Vagina (tissue), 2 donors: ENCODE results near the gene SLC3A2. TPM values are rescaled to one million over a fixed set of nuclear protein-coding genes. Genes with fewer than 3 reads are reported as not detected.
A peak's percentile ranks its signal among the peaks of the same experiment; 100 is the strongest.

ENCODE experiments used
- DNase-seq, 2 donors: peaks; one replicate each; pipeline ENCODE4 v3.0.0-alpha.2; 2017; ENCODE audit errors: extremely low spot score in 2 of 2
- H3K27ac ChIP-seq: fragments of 200-600 bp; sonication (generic); one replicate; pipeline ENCODE4 v1.5.1; 2019
- H3K27me3 ChIP-seq: fragments of 200-600 bp; sonication (generic); one replicate; pipeline ENCODE4 v1.5.1; 2019
- H3K36me3 ChIP-seq, 2 donors: fragments of 200-600 bp; sonication (generic); one replicate each; pipeline ENCODE4 v1.5.1; 2017 to 2019
- H3K4me1 ChIP-seq: fragments of 200-600 bp; sonication (generic); one replicate; pipeline ENCODE4 v1.5.1; 2019
- H3K4me3 ChIP-seq, 2 donors: fragments of 200-600 bp; sonication (generic); 1 replicate in 1 of 2; 2 replicates in 1 of 2; pipeline ENCODE4 v1.5.1; 2016 to 2019
- H3K9me3 ChIP-seq: fragments of 200-600 bp; sonication (generic); one replicate; pipeline ENCODE4 v1.5.1; 2019
- CTCF ChIP-seq, 3 experiments: fragments of 450-650 bp in 2 of 3; fragments of 200-600 bp in 1 of 3; sonication (generic) in 1 of 3; IDR thresholded peaks; one replicate each; pipeline ENCODE4 v1.5.1; 2017 to 2019; ENCODE audit warnings: antibody characterized with exemption in 3 of 3, mild to moderate bottlenecking in 2 of 3, moderate library complexity in 2 of 3
- POLR2A ChIP-seq, 2 donors: fragments of 450-650 bp; IDR thresholded peaks; one replicate each; pipeline ENCODE4 v1.6.1; 2017; ENCODE audit warnings: antibody characterized with exemption in 2 of 2, mild to moderate bottlenecking in 2 of 2, moderate library complexity in 2 of 2
- POLR2AphosphoS5 ChIP-seq, 2 donors: sonication (generic); formaldehyde crosslinking; IDR thresholded peaks; one replicate each; pipeline ENCODE4 v1.9.0; 2017; ENCODE audit warnings: antibody characterized with exemption in 2 of 2, mild to moderate bottlenecking in 2 of 2, low read depth in 1 of 2; ENCODE audit not compliant: insufficient read depth in 1 of 2
- intact Hi-C: fragments of 100-400 bp; cut with DNase I; formaldehyde crosslinking; loops from one replicate; pipeline ENCODE4 v1.15.1; 2023
- total RNA-seq: library from RNA; depleted of rRNA; stranded (reverse); fragments of >200 nt; gene quantifications from one replicate; pipeline ENCODE4 v1.2.3, GENCODE V29; 2016

SLC3A2 gene
- total RNA-seq, 1 donor from 2014 or later, result 169 TPM

- intact Hi-C loops, result no loop called here
- TF ChIP-seq POLR2A (IDR thresholded peaks at IDR 0.05) (no peak), CTCF (IDR thresholded peaks at IDR 0.05) (no peak), POLR2AphosphoS5 (IDR thresholded peaks at IDR 0.05; ENCODE audit: insufficient read depth in 1 of 2, low read depth in 1 of 2) (no peak)
- no peak for DNase-seq
- Histone ChIP-seq H3K36me3 (no peaks in the 10 kb centered on the region), H3K9me3 (no peaks in the 10 kb centered on the region), H3K4me3 (no peak overlapping the region), H3K27me3 (peaks cover 12% of the 10 kb centered on the region), H3K4me1 (peaks cover 41% of the 10 kb centered on the region), H3K27ac (no peak overlapping the region)
These were observed 44.6 kb downstream of the SLC3A2 start for GRCh38 chr11:62925308-62925707.

- peak overlapping the region; percentile 30 to 45 for H3K4me3 ChIP-seq
- peaks cover 12% of the 10 kb centered on the region for H3K27me3 ChIP-seq
- intact Hi-C loops, result no loop called here
- no peaks in the 10 kb centered on the region for H3K36me3 ChIP-seq
- H3K4me1 ChIP-seq, result peaks cover 41% of the 10 kb centered on the region
- no peaks in the 10 kb centered on the region for H3K9me3 ChIP-seq
- H3K27ac ChIP-seq, result no peak overlapping the region
- no peak for DNase-seq
- no peak for TF ChIP-seq CTCF (IDR thresholded peaks at IDR 0.05)
- TF ChIP-seq POLR2AphosphoS5 (IDR thresholded peaks at IDR 0.05; ENCODE audit: insufficient read depth in 1 of 2, low read depth in 1 of 2), result no peak
- no peak for TF ChIP-seq POLR2A (IDR thresholded peaks at IDR 0.05)
These were observed 45.3 kb downstream of the SLC3A2 start for GRCh38 chr11:62925745-62926679.

- Histone ChIP-seq H3K27ac (no peak overlapping the region), H3K36me3 (no peaks in the 10 kb centered on the region), H3K4me1 (peaks cover 32% of the 10 kb centered on the region), H3K4me3 (peak overlapping the region; percentile 30 to 45), H3K9me3 (no peaks in the 10 kb centered on the region), H3K27me3 (peaks cover 12% of the 10 kb centered on the region)
- TF ChIP-seq CTCF (IDR thresholded peaks at IDR 0.05) (no peak), POLR2A (IDR thresholded peaks at IDR 0.05) (no peak), POLR2AphosphoS5 (IDR thresholded peaks at IDR 0.05; ENCODE audit: insufficient read depth in 1 of 2, low read depth in 1 of 2) (no peak)
- intact Hi-C loops, result no loop called here
- no peak for DNase-seq
These were observed 46.2 kb downstream of the SLC3A2 start for GRCh38 chr11:62926680-62927455.

- TF ChIP-seq CTCF (IDR thresholded peaks at IDR 0.05) (no peak), POLR2A (IDR thresholded peaks at IDR 0.05) (no peak), POLR2AphosphoS5 (IDR thresholded peaks at IDR 0.05; ENCODE audit: insufficient read depth in 1 of 2, low read depth in 1 of 2) (no peak)
- intact Hi-C loops, result no loop called here
- no peak overlapping the region for H3K27ac ChIP-seq
- H3K27me3 ChIP-seq, result peaks cover 12% of the 10 kb centered on the region
- no peaks in the 10 kb centered on the region for H3K9me3 ChIP-seq
- H3K36me3 ChIP-seq, result no peaks in the 10 kb centered on the region
- no peak for DNase-seq
- peaks cover 27% of the 10 kb centered on the region for H3K4me1 ChIP-seq
- H3K4me3 ChIP-seq, result no peak overlapping the region
These were observed 47.3 kb downstream of the SLC3A2 start for GRCh38 chr11:62928011-62928410.
